PC-3 (cell line): ENCODE results near the gene TINAGL1. TPM values are rescaled to one million over a fixed set of nuclear protein-coding genes. Genes with fewer than 3 reads are reported as not detected.
"Not testable (repeated sequence)": the region's sequence is repeated elsewhere in the genome, so short reads cannot be mapped to it uniquely, and the experiment has no call there.

ENCODE experiments used
- ATAC-seq: fragments of 200-7000 bp; cut with Tn5 transposase; 2 replicates; pipeline ENCODE4 v1.9.1; 2020; ENCODE audit warnings: mild to moderate bottlenecking, moderate library complexity
- BruUV-seq: library from RNA; stranded (reverse); fragments of 400-500 nt; replicated peaks from 2 replicates; lab custom pipeline; 2021; lab: Mats Ljungman, UMichigan
- CTCF ChIA-PET: fragments of 300-600 bp; sonication (Branson Sonifier 250); formaldehyde crosslinking; loops from one replicate; lab custom pipeline; 2022; ENCODE audit warnings: antibody characterized with exemption; lab: Charles Lee
- POLR2A ChIA-PET: fragments of 300-600 bp; sonication (Branson Sonifier 250); formaldehyde crosslinking; loops from one replicate; lab custom pipeline; 2022; ENCODE audit warnings: antibody characterized with exemption; ENCODE audit not compliant: unreplicated experiment; lab: Charles Lee
- DNase-seq: peaks from one replicate; pipeline ENCODE4 v3.0.0-alpha.2; 2015
- H2AFZ ChIP-seq: fragments of 300-600 bp; sonication (generic); 2 replicates; pipeline ENCODE4 v1.6.0; 2016; ENCODE audit warnings: antibody characterized with exemption, low read length
- H3F3A ChIP-seq: fragments of 300-600 bp; sonication (generic); one replicate; pipeline ENCODE4 v1.6.0; 2017; ENCODE audit warnings: antibody characterized with exemption, low read length, control low read depth, mild to moderate bottlenecking; ENCODE audit not compliant: unreplicated experiment
- H3K27ac ChIP-seq: fragments of 300-600 bp; sonication (generic); 2 replicates; pipeline ENCODE4 v1.5.1; 2016; ENCODE audit warnings: mild to moderate bottlenecking, low read length
- H3K27me3 ChIP-seq: fragments of 300-600 bp; sonication (generic); 2 replicates; pipeline ENCODE4 v1.6.1; 2016; ENCODE audit warnings: low read length, mixed read lengths
- H3K36me3 ChIP-seq: fragments of 300-600 bp; sonication (generic); 2 replicates; pipeline ENCODE4 v1.6.1; 2016; ENCODE audit warnings: low read depth, mixed run types, low read length, mixed read lengths
- H3K4me1 ChIP-seq: fragments of 300-600 bp; sonication (generic); 2 replicates; pipeline ENCODE4 v1.5.1; 2016; ENCODE audit warnings: low read length; ENCODE audit not compliant: insufficient read depth
- H3K4me2 ChIP-seq: fragments of 300-600 bp; sonication (generic); 2 replicates; pipeline ENCODE4 v1.6.0; 2016; ENCODE audit warnings: low read length
- H3K4me3 ChIP-seq: fragments of 300-600 bp; sonication (generic); 2 replicates; pipeline ENCODE4 v1.5.1; 2016; ENCODE audit warnings: mild to moderate bottlenecking, low read length, mixed read lengths
- H3K79me2 ChIP-seq: fragments of 300-600 bp; sonication (generic); 2 replicates; pipeline ENCODE4 v1.6.1; 2017; ENCODE audit warnings: low read length, mixed read lengths
- H3K9ac ChIP-seq: fragments of 300-600 bp; sonication (generic); 2 replicates; pipeline ENCODE4 v1.6.0; 2016; ENCODE audit warnings: mild to moderate bottlenecking, low read length
- H3K9me2 ChIP-seq: fragments of 300-600 bp; sonication (generic); replicated peaks from 2 replicates; pipeline ENCODE4 v1.6.1; 2016; ENCODE audit warnings: mixed run types, low read length, mixed read lengths
- H3K9me3 ChIP-seq: fragments of 300-600 bp; sonication (generic); 2 replicates; pipeline ENCODE4 v1.6.1; 2016; ENCODE audit warnings: low read length, mixed read lengths
- H4K20me1 ChIP-seq: fragments of 300-600 bp; sonication (generic); 2 replicates; pipeline ENCODE4 v1.6.1; 2016; ENCODE audit warnings: low read length, mixed read lengths
- CTCF ChIP-seq: fragments of 300-600 bp; sonication (generic); conservative IDR thresholded peaks from 2 replicates; pipeline ENCODE4 v1.5.1; 2017; ENCODE audit warnings: antibody characterized with exemption, low read depth, mild to moderate bottlenecking, low read length
- EZH2 ChIP-seq: fragments of 300-600 bp; sonication (generic); IDR thresholded peaks from one replicate; pipeline ENCODE4 v1.6.1; 2017; ENCODE audit warnings: antibody characterized with exemption, mild to moderate bottlenecking, low read length; ENCODE audit not compliant: unreplicated experiment
- EZH2phosphoT487 ChIP-seq: fragments of 300-600 bp; sonication (generic); IDR thresholded peaks from 2 replicates; pipeline ENCODE4 v1.6.1; 2018; ENCODE audit warnings: mild to moderate bottlenecking, antibody characterized with exemption, low read length, borderline replicate concordance
- intact Hi-C: fragments of 100-400 bp; cut with micrococcal nuclease; formaldehyde crosslinking; loops from 2 replicates; pipeline ENCODE4 v1.9.0; 2023
- total RNA-seq: library from RNA; depleted of rRNA; stranded (reverse); fragments of >200 nt; gene quantifications from 2 replicates; pipeline ENCODE4 v1.2.3, GENCODE V29; 2014

Gene TINAGL1
- total RNA-seq, 1 experiment from 2014 or later: 176 TPM

GRCh38 chr1:31586376-31587327 is 10.3 kb downstream of the TINAGL1 start:
- no peak overlapping the region for H3K4me3 ChIP-seq
- H3K27ac ChIP-seq: no peak overlapping the region
- H2AFZ ChIP-seq: no peak overlapping the region
- no peak overlapping the region for H3K4me2 ChIP-seq
- ATAC-seq: no peak
- peaks cover 17% of the 10 kb centered on the region for H3K79me2 ChIP-seq
- no peaks in the 10 kb centered on the region for H4K20me1 ChIP-seq
- no peak for DNase-seq
- H3K4me1 ChIP-seq: peaks cover 59% of the 10 kb centered on the region
- H3K36me3 ChIP-seq: peaks cover 35% of the 10 kb centered on the region
- intact Hi-C loops: no loop called here
- POLR2A ChIA-PET: no interaction called here
- BruUV-seq: no TSS peak
- H3K9me2 ChIP-seq: no peaks in the 10 kb centered on the region
- no peaks in the 10 kb centered on the region for H3K9me3 ChIP-seq
- TF ChIP-seq CTCF (no peak), EZH2 (no peak), EZH2phosphoT487 (no peak)
- CTCF ChIA-PET: no interaction called here
- no peaks in the 10 kb centered on the region for H3K27me3 ChIP-seq
- no peak overlapping the region for H3K9ac ChIP-seq
- H3F3A ChIP-seq: no peaks in the 10 kb centered on the region

GRCh38 chr1:31587328-31587699 is 11.0 kb downstream of the TINAGL1 start:
- H3K4me2 ChIP-seq, intact Hi-C loops, H3K4me3 ChIP-seq, DNase-seq, H3K9me3 ChIP-seq, CTCF ChIA-PET, BruUV-seq, H4K20me1 ChIP-seq, H3K9ac ChIP-seq, H3F3A ChIP-seq, H2AFZ ChIP-seq, POLR2A ChIA-PET, ATAC-seq, H3K9me2 ChIP-seq, H3K27me3 ChIP-seq: not testable (repeated sequence)
- Histone ChIP-seq H3K79me2 (peaks cover 14% of the 10 kb centered on the region), H3K36me3 (peaks cover 34% of the 10 kb centered on the region), H3K27ac (peak overlapping the region; percentile 65), H3K4me1 (peaks cover 58% of the 10 kb centered on the region)

DNA sequence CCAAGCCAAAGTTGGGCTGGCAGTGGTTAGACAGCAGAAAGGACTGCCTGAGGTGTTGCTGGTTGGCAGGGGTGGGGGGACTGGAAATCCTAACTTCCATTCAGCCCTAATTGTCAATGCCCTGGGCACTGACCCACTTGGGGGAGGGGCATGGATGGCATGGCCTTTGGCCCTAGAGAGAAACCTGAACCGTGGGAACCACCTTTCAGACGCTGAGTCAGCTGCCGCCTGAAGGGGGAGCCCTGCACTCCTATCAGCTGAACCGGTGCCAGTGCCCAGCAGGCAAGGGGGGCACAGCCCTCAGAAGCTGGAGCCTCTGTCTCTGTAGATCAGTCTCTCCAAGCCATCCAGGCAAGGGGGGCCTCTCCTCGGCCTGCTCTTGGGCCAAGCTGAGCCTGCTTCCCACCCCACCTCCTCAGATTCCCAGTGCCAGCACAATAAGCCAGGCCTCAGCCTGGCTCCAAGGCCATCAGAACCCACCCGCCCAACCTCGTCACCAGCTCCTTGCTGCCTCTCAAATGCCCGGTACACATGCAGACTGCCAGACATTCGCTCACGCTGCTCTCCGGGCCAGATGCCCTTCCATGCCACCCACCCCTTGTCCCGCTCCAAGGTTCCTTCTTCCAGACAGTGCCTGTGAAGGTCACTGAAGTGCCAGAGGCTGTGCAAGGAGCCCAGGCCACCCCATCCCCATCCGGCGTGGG is 11.6 kb downstream of the TINAGL1 start:
- Histone ChIP-seq H3K4me1 (peaks cover 53% of the 10 kb centered on the region), H2AFZ (no peak overlapping the region), H4K20me1 (no peaks in the 10 kb centered on the region), H3K4me2 (peak overlapping the region; percentile 86), H3K9ac (no peak overlapping the region), H3K36me3 (peaks cover 29% of the 10 kb centered on the region), H3F3A (no peaks in the 10 kb centered on the region), H3K9me2 (no peaks in the 10 kb centered on the region), H3K27ac (peak overlapping the region; percentile 65), H3K79me2 (peaks cover 8% of the 10 kb centered on the region), H3K4me3 (no peak overlapping the region), H3K27me3 (no peaks in the 10 kb centered on the region), H3K9me3 (no peaks in the 10 kb centered on the region)
- BruUV-seq: no TSS peak
- intact Hi-C loops: no loop called here
- ATAC-seq (peak; percentile 53), DNase-seq (peak; percentile 76)
- ChIA-PET CTCF (interaction anchor here (0.6 to 0.7 kb wide), 2 partner anchors 15 to 550 kb away, joined by 3 read pairs; no protein-coding TSS in a partner anchor), POLR2A (no interaction called here)
- TF ChIP-seq EZH2phosphoT487 (no peak), CTCF (peak; percentile 84)
